Uterus (tissue), 4 donors: ENCODE measurements around the gene TTC9B. TPM values are rescaled to one million over a fixed set of nuclear protein-coding genes. Genes with fewer than 3 reads are reported as not detected.

ENCODE experiments used
- DNase-seq, 2 donors: peaks; one replicate each; pipeline ENCODE4 v3.0.0-alpha.2; 2019 to 2020
- H3K27ac ChIP-seq, 2 donors: fragments of 200-600 bp; sonication (generic); 1 replicate in 1 of 2; 2 replicates in 1 of 2; pipeline ENCODE4 v1.5.1; 2016 to 2018
- H3K27me3 ChIP-seq, 2 donors: fragments of 200-600 bp; sonication (generic); one replicate each; pipeline ENCODE4 v1.5.1; 2018 to 2019; ENCODE audit warnings: control low read depth in 1 of 2
- H3K36me3 ChIP-seq, 2 donors: fragments of 200-600 bp; sonication (generic); one replicate each; pipeline ENCODE4 v1.5.1; 2019; ENCODE audit warnings: control low read depth in 1 of 2
- H3K4me1 ChIP-seq, 2 donors: fragments of 200-600 bp; sonication (generic); one replicate each; pipeline ENCODE4 v1.5.1; 2018 to 2019; ENCODE audit warnings: control low read depth in 1 of 2
- H3K4me3 ChIP-seq, 2 donors: fragments of 200-600 bp; sonication (generic); 1 replicate in 1 of 2; 2 replicates in 1 of 2; pipeline ENCODE4 v1.5.1; 2018 to 2019; ENCODE audit warnings: mild to moderate bottlenecking in 1 of 2
- H3K9me3 ChIP-seq, 2 donors: fragments of 200-600 bp; sonication (generic); one replicate each; pipeline ENCODE4 v1.5.1; 2019; ENCODE audit warnings: control low read depth in 1 of 2
- CTCF ChIP-seq, 4 experiments: fragments of 200-600 bp in 2 of 4; fragments of 450-650 bp in 2 of 4; sonication (generic) in 2 of 4; IDR thresholded peaks; one replicate each; pipeline ENCODE4 v1.5.1; 2016 to 2019; ENCODE audit warnings: antibody characterized with exemption in 4 of 4, mild to moderate bottlenecking in 2 of 4, moderate library complexity in 1 of 4
- POLR2A ChIP-seq, 2 donors: fragments of 450-650 bp; IDR thresholded peaks; one replicate each; pipeline ENCODE4 v1.6.1; 2016; ENCODE audit warnings: antibody characterized with exemption in 2 of 2, mild to moderate bottlenecking in 1 of 2, moderate library complexity in 1 of 2
- intact Hi-C: fragments of 100-400 bp; cut with DNase I; formaldehyde crosslinking; loops from one replicate; pipeline ENCODE4 v1.15.1; 2023; ENCODE audit warnings: low total_unique reads
- total RNA-seq, 4 donors: library from RNA; depleted of rRNA in 3 of 4; stranded (reverse); fragments of >200 nt in 3 of 4; gene quantifications; one replicate each; pipeline versions ENCODE4 v1.1.0 to v1.2.4, GENCODE V29; 2014 to 2023
- donor health status: DM: yes; HTN: yes; CAD: no.

TTC9B gene
- total RNA-seq: not detected

- intact Hi-C loops: no loop called here
- no peak within 1 kb of the TSS for H3K4me3 ChIP-seq
These were observed at the start of gene TTC9B for GRCh38 chr19:40217934-40218890. TTC9B (minus strand) TSS chr19:40218384; CDS start chr19:40218381, 3 bp downstream.

GRCh38 chr19:40267601-40267997, 49.4 kb upstream of the TTC9B start:
- intact Hi-C loops: no loop called here
- H3K27me3 ChIP-seq: no peaks in the 10 kb centered on the region
- DNase-seq: no peak
- no peaks in the 10 kb centered on the region for H3K36me3 ChIP-seq
- peaks cover 0 to 6% of the 10 kb centered on the region in 2 donors for H3K4me1 ChIP-seq
- no peak overlapping the region for H3K27ac ChIP-seq
- no peak for TF ChIP-seq CTCF (IDR thresholded peaks at IDR 0.05)
- no peak for TF ChIP-seq POLR2A (IDR thresholded peaks at IDR 0.05)
- H3K4me3 ChIP-seq: no peak overlapping the region
- no peaks in the 10 kb centered on the region for H3K9me3 ChIP-seq

More at GRCh38 chr19:40217934-40218890, at the start of gene TTC9B:
- no peak for TF ChIP-seq POLR2A (IDR thresholded peaks at IDR 0.05)
- no peak for TF ChIP-seq CTCF (IDR thresholded peaks at IDR 0.05)
- Histone ChIP-seq H3K4me1 (peaks cover 0 to 3% of the 10 kb centered on the region in 2 donors), H3K9me3 (no peaks in the 10 kb centered on the region), H3K27me3 (peaks cover 22 to 33% of the 10 kb centered on the region in 2 donors), H3K36me3 (no peaks in the 10 kb centered on the region), H3K27ac (no peak within 1 kb of the TSS)
- no peak for DNase-seq

GRCh38 chr19:40266912-40267600, 48.9 kb upstream of the TTC9B start:
- no peak overlapping the region for H3K27ac ChIP-seq
- no peaks in the 10 kb centered on the region for H3K27me3 ChIP-seq
- H3K4me3 ChIP-seq: no peak overlapping the region
- no peaks in the 10 kb centered on the region for H3K36me3 ChIP-seq
- TF ChIP-seq CTCF (IDR thresholded peaks at IDR 0.05) (no peak), POLR2A (IDR thresholded peaks at IDR 0.05) (no peak)
- intact Hi-C loops: no loop called here
- DNase-seq: no peak
- peaks cover 0 to 6% of the 10 kb centered on the region in 2 donors for H3K4me1 ChIP-seq
- H3K9me3 ChIP-seq: no peaks in the 10 kb centered on the region

- DNase-seq: no peak
- no peak overlapping the region for H3K27ac ChIP-seq
- H3K36me3 ChIP-seq: no peaks in the 10 kb centered on the region
- H3K9me3 ChIP-seq: no peaks in the 10 kb centered on the region
- TF ChIP-seq POLR2A (IDR thresholded peaks at IDR 0.05) (no peak), CTCF (IDR thresholded peaks at IDR 0.05) (no peak)
- intact Hi-C loops: no loop called here
- no peaks in the 10 kb centered on the region for H3K27me3 ChIP-seq
- H3K4me3 ChIP-seq: no peak overlapping the region
- H3K4me1 ChIP-seq: peaks cover 0 to 6% of the 10 kb centered on the region in 2 donors
These were observed 47.9 kb upstream of the TTC9B start for GRCh38 chr19:40266119-40266518.

GRCh38 chr19:40265763-40266099, 47.5 kb upstream of the TTC9B start:
- DNase-seq: no peak
- Histone ChIP-seq H3K4me3 (no peak overlapping the region), H3K9me3 (no peaks in the 10 kb centered on the region), H3K27ac (no peak overlapping the region), H3K27me3 (no peaks in the 10 kb centered on the region), H3K4me1 (peaks cover 0 to 6% of the 10 kb centered on the region in 2 donors), H3K36me3 (no peaks in the 10 kb centered on the region)
- no peak for TF ChIP-seq CTCF (IDR thresholded peaks at IDR 0.05)
- TF ChIP-seq POLR2A (IDR thresholded peaks at IDR 0.05): no peak
- intact Hi-C loops: no loop called here
